Airway epithelial cell (primary cell): Measurements from ENCODE around the gene PDE10A. TPM values are rescaled to one million over a fixed set of nuclear protein-coding genes. Genes with fewer than 3 reads are reported as not detected.

ENCODE experiments used
- total RNA-seq: library from RNA; depleted of rRNA; stranded (reverse); fragments of >200 nt; gene quantifications from 2 replicates; pipeline ENCODE4 v1.2.3, GENCODE V29; 2015

PDE10A gene
- 0.05 and 0.14 TPM in 2 replicates for total RNA-seq

DNA sequence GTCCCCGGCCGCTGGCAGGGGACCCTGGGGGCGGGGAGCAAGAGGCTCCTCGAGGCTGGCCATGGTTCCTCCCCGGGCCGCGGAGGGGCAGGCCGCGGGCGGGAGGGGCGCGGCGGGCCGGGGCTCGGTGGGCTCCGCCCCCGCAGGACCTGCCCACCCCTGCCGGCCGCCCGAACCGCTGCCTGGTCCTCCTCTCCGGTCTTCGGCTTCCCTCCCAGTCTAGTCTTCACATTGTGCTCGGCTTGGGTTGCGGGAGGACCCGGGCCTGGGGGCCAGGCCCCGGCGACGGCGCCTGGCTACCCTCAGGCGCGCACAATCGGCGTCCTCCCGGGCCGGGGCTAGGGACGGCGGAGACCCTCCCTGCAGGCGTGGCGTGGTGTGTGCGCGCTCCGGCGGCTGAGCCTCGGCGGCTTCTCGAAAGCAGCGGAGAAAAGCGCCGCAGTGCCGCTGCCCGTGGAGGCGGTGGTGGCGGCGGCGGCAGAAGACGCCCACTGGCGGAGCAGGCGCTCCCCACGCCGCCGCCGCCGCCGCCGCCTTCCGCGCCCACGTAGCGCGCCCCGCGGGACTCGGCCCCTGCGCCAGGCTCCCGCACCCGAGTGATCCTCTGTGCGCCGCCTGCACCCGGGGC, at the start of gene PDE10A:
Gene PDE10A, minus strand, starts transcription at position 493 of the 628 bp plus-strand sequence. Its CDS starts 430 bp downstream, at position 63.

DNA sequence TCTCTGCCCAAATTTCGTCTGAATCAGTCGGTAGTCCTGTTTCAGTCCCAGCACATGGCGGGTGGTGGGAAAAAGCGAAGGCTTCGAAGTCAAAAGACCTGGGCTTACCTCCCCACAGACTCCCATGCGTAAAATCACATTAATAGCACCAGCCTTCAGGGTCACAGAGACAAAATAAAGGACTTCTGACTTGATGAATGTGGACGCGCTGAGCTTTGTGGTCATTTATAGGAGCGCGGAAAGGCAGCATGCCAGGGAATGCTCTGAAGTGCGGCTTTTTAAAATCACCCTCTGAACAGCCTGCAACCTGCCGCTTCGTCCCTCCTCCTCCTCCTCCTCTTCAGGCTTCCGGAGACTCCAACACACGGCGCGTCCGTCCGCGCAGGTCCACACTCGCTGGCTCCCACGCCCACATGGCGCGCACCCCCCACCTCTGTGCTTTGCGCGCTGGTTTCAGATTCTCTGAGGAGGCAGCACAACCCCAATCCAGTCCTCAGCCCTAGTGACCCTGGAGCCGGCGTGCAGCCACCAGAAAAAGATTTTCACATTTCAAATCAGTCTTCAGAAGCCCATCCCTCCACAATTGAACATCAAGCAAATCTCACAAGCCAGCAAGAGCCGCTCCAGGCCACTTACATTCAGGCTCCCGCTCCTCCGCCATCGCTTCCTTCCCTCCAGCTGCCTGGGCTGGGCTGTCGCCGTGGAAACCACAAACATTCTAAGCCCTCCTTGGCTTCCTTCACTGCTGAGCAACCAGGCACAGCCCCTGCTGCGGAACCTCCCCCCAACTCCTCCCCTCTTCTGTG, 353.9 kb downstream of the PDE10A start, which contains the start of gene C6orf118:
Gene C6orf118, minus strand, starts transcription at position 680 of the 806 bp plus-strand sequence. Its CDS starts 19 bp downstream, at position 661.

